Measurements from ENCODE around the gene SMIM45.

SMIM45 gene

GRCh38 chr22:41932353-41932752 is 19.6 kb upstream of the SMIM45 start:
- H3K9me3 Mint-ChIP-seq, result no peaks in the 10 kb centered on the region
- no peak for TF ChIP-seq SMAD3 (CRISPR knock-in tag; IDR thresholded peaks at IDR 0.05; ENCODE audit: borderline replicate concordance)
- TF ChIP-seq ZNF317 (CRISPR knock-in tag; IDR thresholded peaks at IDR 0.05; ENCODE audit: borderline replicate concordance, low read depth), result no peak
- no peak for TF ChIP-seq RELA (CRISPR knock-in tag; IDR thresholded peaks at IDR 0.05; ENCODE audit: borderline replicate concordance)
- TF ChIP-seq, protein P1, sequence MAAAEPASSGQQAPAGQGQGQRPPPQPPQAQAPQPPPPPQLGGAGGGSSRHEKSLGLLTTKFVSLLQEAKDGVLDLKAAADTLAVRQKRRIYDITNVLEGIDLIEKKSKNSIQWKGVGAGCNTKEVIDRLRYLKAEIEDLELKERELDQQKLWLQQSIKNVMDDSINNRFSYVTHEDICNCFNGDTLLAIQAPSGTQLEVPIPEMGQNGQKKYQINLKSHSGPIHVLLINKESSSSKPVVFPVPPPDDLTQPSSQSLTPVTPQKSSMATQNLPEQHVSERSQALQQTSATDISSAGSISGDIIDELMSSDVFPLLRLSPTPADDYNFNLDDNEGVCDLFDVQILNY (CRISPR knock-in tag; IDR thresholded peaks at IDR 0.05), result no peak
- TF ChIP-seq ZNF281 (CRISPR knock-in tag; IDR thresholded peaks at IDR 0.05), result no peak
- TF ChIP-seq NFYB (CRISPR knock-in tag; conservative IDR thresholded peaks at IDR 0.05; ENCODE audit: low read depth), result no peak
- TF ChIP-seq, protein P2, sequence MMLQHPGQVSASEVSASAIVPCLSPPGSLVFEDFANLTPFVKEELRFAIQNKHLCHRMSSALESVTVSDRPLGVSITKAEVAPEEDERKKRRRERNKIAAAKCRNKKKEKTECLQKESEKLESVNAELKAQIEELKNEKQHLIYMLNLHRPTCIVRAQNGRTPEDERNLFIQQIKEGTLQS (CRISPR knock-in tag; conservative IDR thresholded peaks at IDR 0.05), result no peak
- no peak for TF ChIP-seq STAT6 (CRISPR knock-in tag; conservative IDR thresholded peaks at IDR 0.05; ENCODE audit: low read depth)
- TF ChIP-seq, protein P3, sequence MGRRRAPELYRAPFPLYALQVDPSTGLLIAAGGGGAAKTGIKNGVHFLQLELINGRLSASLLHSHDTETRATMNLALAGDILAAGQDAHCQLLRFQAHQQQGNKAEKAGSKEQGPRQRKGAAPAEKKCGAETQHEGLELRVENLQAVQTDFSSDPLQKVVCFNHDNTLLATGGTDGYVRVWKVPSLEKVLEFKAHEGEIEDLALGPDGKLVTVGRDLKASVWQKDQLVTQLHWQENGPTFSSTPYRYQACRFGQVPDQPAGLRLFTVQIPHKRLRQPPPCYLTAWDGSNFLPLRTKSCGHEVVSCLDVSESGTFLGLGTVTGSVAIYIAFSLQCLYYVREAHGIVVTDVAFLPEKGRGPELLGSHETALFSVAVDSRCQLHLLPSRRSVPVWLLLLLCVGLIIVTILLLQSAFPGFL (CRISPR knock-in tag; IDR thresholded peaks at IDR 0.05; ENCODE audit: borderline replicate concordance), result no peak
- no peak for TF ChIP-seq RORB (CRISPR knock-in tag; IDR thresholded peaks at IDR 0.05)
- CTCF ChIA-PET, result interaction anchor here (0.6 kb wide), 1 partner anchor 12 kb away, joined by 3 read pairs; no protein-coding TSS in a partner anchor
- no peak overlapping the region for H3K4me3 Mint-ChIP-seq
- ATAC-seq (no peak), DNase-seq (ENCODE audit: low spot score) (no peak)
- POLR2A ChIA-PET, result no interaction called here
- H3K27me3 Mint-ChIP-seq (ENCODE audit: low read depth), result peaks cover 34% of the 10 kb centered on the region
- peaks cover 8% of the 10 kb centered on the region for H3K4me1 Mint-ChIP-seq
- H3K27ac Mint-ChIP-seq, result no peak overlapping the region
- peaks cover 7% of the 10 kb centered on the region for H3K36me3 Mint-ChIP-seq

DNA sequence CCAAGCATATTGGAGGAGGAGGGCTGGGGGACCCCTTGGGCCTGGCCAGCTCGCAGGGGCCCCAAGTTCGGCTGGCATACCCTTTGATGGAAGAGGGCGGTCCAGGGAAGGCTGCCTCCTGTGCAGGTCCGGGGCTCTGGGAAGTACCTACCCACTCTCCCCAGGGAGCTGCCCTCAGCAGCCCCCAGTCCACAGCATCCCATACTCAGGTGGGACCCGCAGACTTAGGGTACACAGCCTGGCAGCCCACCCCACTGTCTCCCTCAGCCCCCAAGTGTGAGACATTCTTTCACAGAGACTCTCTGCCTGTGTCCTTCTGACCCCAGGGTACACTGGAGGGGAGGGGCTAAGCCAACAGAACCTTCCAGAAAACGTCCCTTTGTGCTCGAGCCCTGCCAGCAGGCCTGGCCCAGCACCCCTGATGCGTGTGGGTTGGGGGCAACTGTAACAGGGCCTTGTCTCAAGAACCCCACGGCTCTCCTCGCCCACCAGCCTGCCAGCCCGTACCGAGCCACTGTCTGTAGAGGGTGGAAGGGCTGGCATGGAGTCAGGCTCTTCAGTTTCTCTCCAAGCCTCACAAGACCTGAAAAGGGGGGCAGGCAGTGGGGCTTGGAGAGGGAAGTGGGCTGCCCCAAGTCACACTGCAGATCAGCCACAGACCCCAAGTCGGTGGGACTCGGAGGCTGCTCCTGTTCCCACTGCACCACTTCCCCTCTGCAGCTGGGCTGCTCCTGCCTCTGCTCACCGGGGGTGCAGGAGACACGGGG is 18.4 kb upstream of the SMIM45 start:
- Mint-ChIP-seq H3K27me3 (ENCODE audit: low read depth) (peaks cover 23% of the 10 kb centered on the region), H3K27ac (no peak overlapping the region; the same call in 1 of the 2 replicates), H3K4me3 (no peak overlapping the region), H3K36me3 (peaks cover 12% of the 10 kb centered on the region), H3K4me1 (no peaks in the 10 kb centered on the region), H3K9me3 (no peaks in the 10 kb centered on the region)
- ChIA-PET CTCF (interaction anchor here (1.9 to 3.0 kb wide), 3 partner anchors 8 to 236 kb away, joined by 4 to 10 read pairs (median 6); partner anchors contain the start of gene SMIM45), POLR2A (no interaction called here)
- ATAC-seq (no peak), DNase-seq (ENCODE audit: low spot score) (no peak)
- TF ChIP-seq KAT7 (CRISPR knock-in tag; IDR thresholded peaks at IDR 0.05; ENCODE audit: borderline replicate concordance) (no peak), MAX (CRISPR knock-in tag; IDR thresholded peaks at IDR 0.05) (no peak), IRF1 (CRISPR knock-in tag; IDR thresholded peaks at IDR 0.05) (no peak), NR3C1 (CRISPR knock-in tag; conservative IDR thresholded peaks at IDR 0.05; ENCODE audit: low read depth) (no peak), RORB (CRISPR knock-in tag; IDR thresholded peaks at IDR 0.05) (no peak), ZNF671 (CRISPR knock-in tag; IDR thresholded peaks at IDR 0.05) (no peak), NR2C2 (CRISPR knock-in tag; IDR thresholded peaks at IDR 0.05) (no peak), ZNF138 (CRISPR knock-in tag; conservative IDR thresholded peaks at IDR 0.05) (no peak), CTCF (IDR thresholded peaks at IDR 0.05) (no peak)
- TF ChIP-seq, protein P2 (CRISPR knock-in tag; conservative IDR thresholded peaks at IDR 0.05), result no peak
- TF ChIP-seq, protein P4, sequence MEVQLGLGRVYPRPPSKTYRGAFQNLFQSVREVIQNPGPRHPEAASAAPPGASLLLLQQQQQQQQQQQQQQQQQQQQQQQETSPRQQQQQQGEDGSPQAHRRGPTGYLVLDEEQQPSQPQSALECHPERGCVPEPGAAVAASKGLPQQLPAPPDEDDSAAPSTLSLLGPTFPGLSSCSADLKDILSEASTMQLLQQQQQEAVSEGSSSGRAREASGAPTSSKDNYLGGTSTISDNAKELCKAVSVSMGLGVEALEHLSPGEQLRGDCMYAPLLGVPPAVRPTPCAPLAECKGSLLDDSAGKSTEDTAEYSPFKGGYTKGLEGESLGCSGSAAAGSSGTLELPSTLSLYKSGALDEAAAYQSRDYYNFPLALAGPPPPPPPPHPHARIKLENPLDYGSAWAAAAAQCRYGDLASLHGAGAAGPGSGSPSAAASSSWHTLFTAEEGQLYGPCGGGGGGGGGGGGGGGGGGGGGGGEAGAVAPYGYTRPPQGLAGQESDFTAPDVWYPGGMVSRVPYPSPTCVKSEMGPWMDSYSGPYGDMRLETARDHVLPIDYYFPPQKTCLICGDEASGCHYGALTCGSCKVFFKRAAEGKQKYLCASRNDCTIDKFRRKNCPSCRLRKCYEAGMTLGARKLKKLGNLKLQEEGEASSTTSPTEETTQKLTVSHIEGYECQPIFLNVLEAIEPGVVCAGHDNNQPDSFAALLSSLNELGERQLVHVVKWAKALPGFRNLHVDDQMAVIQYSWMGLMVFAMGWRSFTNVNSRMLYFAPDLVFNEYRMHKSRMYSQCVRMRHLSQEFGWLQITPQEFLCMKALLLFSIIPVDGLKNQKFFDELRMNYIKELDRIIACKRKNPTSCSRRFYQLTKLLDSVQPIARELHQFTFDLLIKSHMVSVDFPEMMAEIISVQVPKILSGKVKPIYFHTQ (CRISPR knock-in tag; IDR thresholded peaks at IDR 0.05), result no peak
